ENCODE measurements around the gene LMF2.

Gene LMF2

GRCh38 chr22:50502628-50503474 lies 4.7 kb downstream of the LMF2 start:
- FAIRE-seq = no peak

GRCh38 chr22:50502096-50502495 lies 5.4 kb downstream of the LMF2 start:
- no peak for FAIRE-seq

DNA sequence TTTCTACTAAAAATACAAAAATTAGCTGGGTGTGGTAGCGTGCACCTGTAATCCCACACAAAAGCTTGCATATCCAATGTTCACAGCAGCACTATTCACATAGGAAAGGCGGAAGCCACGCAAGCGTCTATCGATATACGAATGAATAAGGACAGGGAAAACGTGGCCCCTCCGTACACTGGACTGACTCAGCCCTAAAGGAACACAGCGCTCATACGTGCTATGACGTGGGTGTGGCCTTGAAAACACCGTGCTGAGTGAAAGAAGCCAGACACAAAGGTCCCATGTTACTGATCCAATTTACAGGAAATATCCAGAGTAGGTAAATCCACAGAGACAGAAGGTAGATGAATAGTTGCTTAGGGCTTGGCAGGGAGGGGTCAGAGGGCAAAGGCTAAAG lies 7.0 kb downstream of the LMF2 start:
- no peak for FAIRE-seq

- no peak for FAIRE-seq
These were observed 9.1 kb downstream of the LMF2 start for GRCh38 chr22:50498322-50498890.

- no peak for FAIRE-seq
These were observed 10.4 kb downstream of the LMF2 start for GRCh38 chr22:50497093-50497492.

- no peak for FAIRE-seq
These were observed 16.8 kb downstream of the LMF2 start for GRCh38 chr22:50490531-50491308.

GRCh38 chr22:50489363-50490243 lies 17.9 kb downstream of the LMF2 start:
- FAIRE-seq = no peak

DNA sequence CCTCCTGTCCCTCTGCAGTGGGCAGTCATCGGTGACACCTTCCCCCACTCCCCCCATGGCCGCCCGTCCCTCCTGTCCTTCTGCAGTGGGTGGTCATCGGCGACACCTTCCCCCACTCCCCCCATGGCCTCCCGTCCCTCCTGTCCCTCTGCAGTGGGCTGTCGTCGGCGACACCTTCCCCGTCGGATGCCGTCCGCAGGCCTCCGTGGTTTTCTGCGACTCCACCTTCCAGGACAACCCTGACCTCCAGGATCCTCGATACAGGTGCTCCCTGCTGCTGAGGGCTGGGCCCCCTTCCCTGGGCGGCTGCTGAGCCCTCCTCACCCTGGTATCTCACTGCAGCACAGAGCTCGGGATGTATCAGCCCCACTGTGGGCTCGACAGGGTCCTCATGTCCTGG lies 18.6 kb downstream of the LMF2 start:
- FAIRE-seq = no peak

- FAIRE-seq = no peak
These were observed 19.4 kb downstream of the LMF2 start for GRCh38 chr22:50488006-50488677.

- FAIRE-seq = no peak
These were observed 20.1 kb downstream of the LMF2 start for GRCh38 chr22:50487290-50488005.

DNA sequence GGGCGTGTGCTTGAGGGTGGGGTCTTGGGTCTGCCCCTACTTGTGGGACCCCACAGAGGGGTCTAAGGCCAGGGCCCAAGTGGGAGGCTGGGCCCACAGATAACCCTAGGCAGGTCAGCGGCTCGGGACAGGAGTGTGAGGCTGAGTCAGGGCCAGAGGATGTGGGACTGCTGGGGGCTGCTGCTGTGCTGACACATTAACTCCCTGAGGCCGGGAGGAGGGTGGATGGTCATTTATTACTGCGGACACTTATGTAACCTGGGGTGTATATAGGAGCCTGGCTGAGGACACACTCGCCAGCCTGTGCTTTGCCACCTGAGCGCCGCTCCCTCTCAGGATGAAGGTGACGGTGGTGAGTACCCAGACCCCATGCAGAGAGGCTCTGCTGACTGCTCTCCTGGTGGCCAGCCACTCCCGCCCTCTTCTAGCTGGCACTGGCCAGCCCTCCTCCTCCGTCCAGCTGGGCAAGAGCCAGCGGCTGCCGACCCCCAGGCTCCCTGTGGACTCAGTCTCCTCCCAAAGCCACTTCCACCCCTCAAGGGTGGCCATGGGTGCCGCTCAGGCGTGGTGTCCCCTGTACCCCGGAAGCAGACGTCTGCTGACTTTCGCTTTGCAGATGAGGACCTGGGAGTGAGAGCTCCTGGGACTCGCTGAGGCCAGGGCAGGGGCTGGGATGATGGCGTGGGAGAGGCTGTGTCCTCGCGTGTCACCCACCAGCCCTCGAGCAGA lies 20.8 kb downstream of the LMF2 start, which contains the start of gene MIOX:
Gene MIOX (plus strand): TSS at position 299 of the 729 bp plus-strand sequence. CDS start 39 bp downstream, at position 338.
- FAIRE-seq = no peak

- no peak for FAIRE-seq
These were observed 22.0 kb downstream of the LMF2 start for GRCh38 chr22:50485221-50486131.

- no peak for FAIRE-seq
These were observed 23.3 kb downstream of the LMF2 start for GRCh38 chr22:50483977-50484853.

- FAIRE-seq = no peak
These were observed 23.9 kb downstream of the LMF2 start for GRCh38 chr22:50483556-50483955.

GRCh38 chr22:50483106-50483505 lies 24.4 kb downstream of the LMF2 start:
- FAIRE-seq = no peak

DNA sequence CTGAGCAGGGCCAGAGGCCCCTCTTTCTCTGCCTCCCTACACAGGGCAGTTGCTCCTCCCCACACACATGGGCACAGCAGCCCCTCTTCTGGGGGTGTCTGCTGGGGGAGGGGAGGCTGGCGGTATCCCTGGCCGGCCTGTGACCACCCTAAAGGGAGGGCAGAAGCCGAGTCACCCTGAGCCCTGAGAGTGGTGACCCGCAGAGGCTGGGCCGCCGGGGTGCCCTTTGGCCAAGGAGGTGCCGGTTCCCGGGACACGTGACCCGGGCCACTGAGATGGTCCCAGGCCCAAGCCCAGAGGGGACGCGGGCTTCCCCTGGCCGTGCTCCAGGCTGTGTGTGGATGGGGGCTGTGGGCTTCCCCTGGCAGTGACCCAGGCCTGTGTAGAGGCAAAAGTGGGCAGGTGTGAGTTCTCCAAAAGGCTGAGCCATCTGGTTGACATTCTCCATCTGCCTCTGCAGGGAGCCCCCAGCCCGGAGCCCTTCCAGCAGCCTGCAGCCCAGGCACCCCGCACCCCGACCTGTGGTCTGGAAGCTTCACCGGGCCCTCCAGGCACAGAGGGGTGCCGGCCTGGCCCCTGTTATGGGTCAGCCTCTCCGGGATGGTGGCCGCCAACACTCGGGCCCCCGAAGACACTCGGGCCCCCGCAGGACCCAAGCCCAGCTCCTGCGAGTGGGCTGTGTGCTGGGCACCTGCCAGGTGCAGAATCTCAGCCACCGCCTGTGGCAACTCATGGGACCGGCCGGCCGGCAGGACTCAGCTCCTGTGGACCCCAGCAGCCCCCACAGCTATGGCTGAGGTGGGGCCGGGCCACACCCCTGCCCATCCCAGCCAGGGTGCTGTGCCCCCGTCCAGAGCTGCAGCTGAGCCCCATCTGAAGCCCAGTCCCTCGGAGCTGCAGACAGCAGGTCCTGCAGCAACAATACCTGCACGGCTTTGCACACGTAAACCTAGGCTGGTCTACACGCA lies 25.1 kb downstream of the LMF2 start:
- FAIRE-seq = no peak
